Kasumi-1 (cell line): Measurements from ENCODE around the gene LRIG2.
A peak's percentile ranks its signal among the peaks of the same experiment; 100 is the strongest.

ENCODE experiments used
- DNase-seq, 2 experiments: peaks; one replicate each; lab custom pipeline; 2025; lab: John Stamatoyannopoulos, UW

The LRIG2 gene

GRCh38 chr1:113170519-113170918 is 97.5 kb downstream of the LRIG2 start:
- DNase-seq, result no peak

- DNase-seq, result no peak
These were observed 105.1 kb downstream of the LRIG2 start for GRCh38 chr1:113178106-113178505.

GRCh38 chr1:113178522-113178921 is 105.5 kb downstream of the LRIG2 start:
- peak in 1 of 2 experiments; percentile 10 for DNase-seq
